ENCODE data around the gene SLC35F3. TPM values are rescaled to one million over a fixed set of nuclear protein-coding genes. Genes with fewer than 3 reads are reported as not detected.

The SLC35F3 gene
- total RNA-seq, 4 donors from 2014 or later: 0.36 to 1.4 (median 0.54) TPM

- H3K36me3 ChIP-seq: no peaks in the 10 kb centered on the region
Measured at GRCh38 chr1:234265861-234266260, 361.4 kb downstream of the SLC35F3 start.

GRCh38 chr1:234270093-234270492 lies 365.6 kb downstream of the SLC35F3 start:
- no peaks in the 10 kb centered on the region for H3K27me3 ChIP-seq
- TF ChIP-seq POLR2A (IDR thresholded peaks at IDR 0.05): no peak
- no peak for TF ChIP-seq CTCF (IDR thresholded peaks at IDR 0.05)
- TF ChIP-seq EP300 (IDR thresholded peaks at IDR 0.05): no peak
- TF ChIP-seq POLR2AphosphoS5 (IDR thresholded peaks at IDR 0.05): no peak
- no peaks in the 10 kb centered on the region for H3K4me1 ChIP-seq
- H3K4me3 ChIP-seq: no peak overlapping the region
- no peaks in the 10 kb centered on the region for H3K9me3 ChIP-seq
- no peaks in the 10 kb centered on the region for H3K36me3 ChIP-seq
- no peak for DNase-seq (ENCODE audit: low spot score in 2 of 2)
- 86% methylated on average over 2 of the region's 2 CpGs for WGBS
- no peak overlapping the region for H3K27ac ChIP-seq

More at GRCh38 chr1:234265861-234266260, 361.4 kb downstream of the SLC35F3 start:
- WGBS: 42% methylated on average over 1 of the region's 1 CpG
- Histone ChIP-seq H3K27ac (no peak overlapping the region), H3K4me3 (no peak overlapping the region), H3K27me3 (no peaks in the 10 kb centered on the region), H3K9me3 (no peaks in the 10 kb centered on the region), H3K4me1 (no peaks in the 10 kb centered on the region)
- no peak for DNase-seq (ENCODE audit: low spot score in 2 of 2)
- TF ChIP-seq POLR2A (IDR thresholded peaks at IDR 0.05) (no peak), EP300 (IDR thresholded peaks at IDR 0.05) (no peak), CTCF (IDR thresholded peaks at IDR 0.05) (no peak), POLR2AphosphoS5 (IDR thresholded peaks at IDR 0.05) (no peak)

- no peaks in the 10 kb centered on the region for H3K4me1 ChIP-seq
- 67% methylated on average over 6 of the region's 6 CpGs for whole genome bisulfite sequencing
- TF ChIP-seq POLR2A (IDR thresholded peaks at IDR 0.05) (no peak), CTCF (IDR thresholded peaks at IDR 0.05) (no peak), EP300 (IDR thresholded peaks at IDR 0.05) (no peak), POLR2AphosphoS5 (IDR thresholded peaks at IDR 0.05) (no peak)
- no peaks in the 10 kb centered on the region for H3K36me3 ChIP-seq
- no peaks in the 10 kb centered on the region for H3K9me3 ChIP-seq
- H3K27me3 ChIP-seq: no peaks in the 10 kb centered on the region
- DNase-seq (ENCODE audit: low spot score in 2 of 2): no peak
- H3K27ac ChIP-seq: no peak overlapping the region
- no peak overlapping the region for H3K4me3 ChIP-seq
Measured at GRCh38 chr1:234270581-234271242, 366.2 kb downstream of the SLC35F3 start.

- DNase-seq (ENCODE audit: low spot score in 2 of 2): no peak
- no peaks in the 10 kb centered on the region for H3K4me1 ChIP-seq
- TF ChIP-seq EP300 (IDR thresholded peaks at IDR 0.05): no peak
- no peak for TF ChIP-seq POLR2AphosphoS5 (IDR thresholded peaks at IDR 0.05)
- no peak overlapping the region for H3K27ac ChIP-seq
- no peaks in the 10 kb centered on the region for H3K9me3 ChIP-seq
- H3K36me3 ChIP-seq: no peaks in the 10 kb centered on the region
- H3K27me3 ChIP-seq: no peaks in the 10 kb centered on the region
- no peak overlapping the region for H3K4me3 ChIP-seq
- 61% methylated on average over 4 of the region's 4 CpGs for WGBS
Measured at GRCh38 chr1:234271243-234271606, 366.7 kb downstream of the SLC35F3 start.

- H3K4me1 ChIP-seq: no peaks in the 10 kb centered on the region
- H3K27me3 ChIP-seq: no peaks in the 10 kb centered on the region
- no peaks in the 10 kb centered on the region for H3K9me3 ChIP-seq
- H3K4me3 ChIP-seq: no peak overlapping the region
- DNase-seq (ENCODE audit: low spot score in 2 of 2): no peak
- H3K36me3 ChIP-seq: no peaks in the 10 kb centered on the region
- WGBS: 67% methylated on average over 9 of the region's 9 CpGs
- H3K27ac ChIP-seq: no peak overlapping the region
- no peak for TF ChIP-seq POLR2A (IDR thresholded peaks at IDR 0.05)
- no peak for TF ChIP-seq CTCF (IDR thresholded peaks at IDR 0.05)
- no peak for TF ChIP-seq EP300 (IDR thresholded peaks at IDR 0.05)
- no peak for TF ChIP-seq POLR2AphosphoS5 (IDR thresholded peaks at IDR 0.05)
Measured at GRCh38 chr1:234272656-234273312, 368.3 kb downstream of the SLC35F3 start.

All from suprapubic skin (tissue), 4 donors.